Brain microvascular endothelial cell (primary cell): ENCODE data around the gene SLC41A1.

Source experiments
- DNase-seq: peaks from one replicate; pipeline ENCODE4 v3.0.0-alpha.2; 2020
- H3K27ac ChIP-seq: fragments of 250-450 bp; sonication (Bioruptor Pico); 2 replicates; pipeline ENCODE4 v1.5.1; 2020; ENCODE audit warnings: mild to moderate bottlenecking, moderate library complexity
- H3K27me3 ChIP-seq: fragments of 250-450 bp; sonication (Bioruptor Pico); replicated peaks from 2 replicates; pipeline ENCODE4 v1.5.1; 2020; ENCODE audit warnings: mild to moderate bottlenecking
- H3K36me3 ChIP-seq: fragments of 250-450 bp; sonication (Bioruptor Pico); replicated peaks from 2 replicates; pipeline ENCODE4 v1.5.1; 2020; ENCODE audit warnings: mild to moderate bottlenecking
- H3K4me3 ChIP-seq: 2 replicates; pipeline ENCODE4 v1.5.1; 2011; ENCODE audit warnings: low read depth, mild to moderate bottlenecking, control low read depth, low read length, moderate library complexity
- CTCF ChIP-seq: IDR thresholded peaks from 2 replicates; pipeline ENCODE4 v1.5.1; 2011; ENCODE audit warnings: low read depth, mild to moderate bottlenecking, moderate library complexity, low read length, control low read depth, inconsistent platforms; ENCODE audit errors: missing control alignments
- in situ Hi-C: cut with HindIII; loops from 2 replicates; pipeline ENCODE4 v1.10.0; 2017; ENCODE audit warnings: low sequenced_read_pairs, low pct_ligation_motif_present

Gene SLC41A1

GRCh38 chr1:205783904-205784303 is 29.1 kb downstream of the SLC41A1 start:
- no peaks in the 10 kb centered on the region for H3K36me3 ChIP-seq
- in situ Hi-C loops, result loop anchor here (25.0 kb wide), 1 partner anchor 328 kb away; the partner anchor contains the start of gene AVPR1B
- TF ChIP-seq CTCF, result no peak
- H3K27me3 ChIP-seq, result no peaks in the 10 kb centered on the region
- no peak for DNase-seq
- no peak overlapping the region for H3K4me3 ChIP-seq
- H3K27ac ChIP-seq, result no peak overlapping the region

- no peak overlapping the region for H3K4me3 ChIP-seq
- H3K36me3 ChIP-seq, result no peaks in the 10 kb centered on the region
- no peaks in the 10 kb centered on the region for H3K27me3 ChIP-seq
- no peak overlapping the region for H3K27ac ChIP-seq
- no peak for DNase-seq
- in situ Hi-C loops, result loop anchor here (25.0 kb wide), 1 partner anchor 329 kb away; the partner anchor contains the start of gene AVPR1B
- no peak for TF ChIP-seq CTCF
Observed at GRCh38 chr1:205783433-205783795, 29.6 kb downstream of the SLC41A1 start.

GRCh38 chr1:205782627-205783432 is 30.2 kb downstream of the SLC41A1 start:
- no peak overlapping the region for H3K27ac ChIP-seq
- in situ Hi-C loops, result loop anchor here (25.0 kb wide), 1 partner anchor 329 kb away; the partner anchor contains the start of gene AVPR1B
- H3K36me3 ChIP-seq, result no peaks in the 10 kb centered on the region
- no peak for TF ChIP-seq CTCF
- H3K4me3 ChIP-seq, result no peak overlapping the region
- DNase-seq, result no peak
- H3K27me3 ChIP-seq, result no peaks in the 10 kb centered on the region

- no peaks in the 10 kb centered on the region for H3K27me3 ChIP-seq
- H3K36me3 ChIP-seq, result no peaks in the 10 kb centered on the region
- H3K27ac ChIP-seq, result no peak overlapping the region
- no peak for DNase-seq
- H3K4me3 ChIP-seq, result no peak overlapping the region
- in situ Hi-C loops, result loop anchor here (25.0 kb wide), 1 partner anchor 332 kb away; the partner anchor contains the start of gene AVPR1B
- TF ChIP-seq CTCF, result no peak
Observed at GRCh38 chr1:205780335-205780734, 32.7 kb downstream of the SLC41A1 start.

- Histone ChIP-seq H3K27ac (no peak overlapping the region), H3K27me3 (no peaks in the 10 kb centered on the region), H3K36me3 (no peaks in the 10 kb centered on the region), H3K4me3 (no peak overlapping the region)
- in situ Hi-C loops, result loop anchor here (25.0 kb wide), 1 partner anchor 334 kb away; the partner anchor contains the start of gene AVPR1B
- no peak for DNase-seq
- no peak for TF ChIP-seq CTCF
Observed at GRCh38 chr1:205777994-205778393, 35.0 kb downstream of the SLC41A1 start.
